Left colon (tissue), 2 donors: ENCODE results near the gene COL13A1. TPM values are rescaled to one million over a fixed set of nuclear protein-coding genes. Genes with fewer than 3 reads are reported as not detected.

Experiments
- ATAC-seq: fragments of 200-7000 bp; cut with Tn5 transposase; one replicate; pipeline ENCODE4 v1.9.1; 2020; ENCODE audit warnings: mild to moderate bottlenecking, moderate library complexity
- DNase-seq, 2 donors: peaks; one replicate each; pipeline ENCODE4 v3.0.0-alpha.2; 2020
- intact Hi-C, 2 donors: fragments of 100-400 bp; cut with DNase I in 1 of 2; cut with micrococcal nuclease in 1 of 2; formaldehyde crosslinking; loops; one replicate each; pipeline versions ENCODE4 v1.11.2 to v1.14.0; 2022; cut with DNase I, micrococcal nuclease
- total RNA-seq, 2 donors: library from RNA; stranded (reverse); fragmentation: NEBNext Ultra II Directional; extraction: Animal tissue kit (Norgen Biotek cat#: 25700); gene quantifications; one replicate each; pipeline ENCODE4 v1.2.1, GENCODE V29; 2021
- donor health status: DM: no; HTN: no; CAD: no.
- donor health status: DM: yes; HTN: yes; CAD: no.

Gene COL13A1
- total RNA-seq, 2 donors from 2014 or later, result 0.70 to 1.4 TPM

- intact Hi-C loops, result no loop called here
- ATAC-seq (no peak), DNase-seq (no peak)
Observed at GRCh38 chr10:69873135-69873639, 71.5 kb downstream of the COL13A1 start.

GRCh38 chr10:69874449-69874848 lies 72.7 kb downstream of the COL13A1 start:
- intact Hi-C loops, result no loop called here
- DNase-seq (no peak), ATAC-seq (no peak)

- no peak for ATAC-seq
- DNase-seq, result no peak
- intact Hi-C loops, result no loop called here
Observed at GRCh38 chr10:69875856-69876255, 74.2 kb downstream of the COL13A1 start.

- ATAC-seq (no peak), DNase-seq (no peak)
- intact Hi-C loops, result no loop called here
Observed at GRCh38 chr10:69876286-69876685, 74.6 kb downstream of the COL13A1 start.

- ATAC-seq (no peak), DNase-seq (no peak)
- intact Hi-C loops, result no loop called here
Observed at GRCh38 chr10:69876931-69877330, 75.2 kb downstream of the COL13A1 start.

- no peak for ATAC-seq
- intact Hi-C loops, result no loop called here
- no peak for DNase-seq
Observed at GRCh38 chr10:69878038-69878437, 76.3 kb downstream of the COL13A1 start.

- ATAC-seq (no peak), DNase-seq (no peak)
- intact Hi-C loops, result no loop called here
Observed at GRCh38 chr10:69878951-69879350, 77.2 kb downstream of the COL13A1 start.

GRCh38 chr10:69879634-69880257 lies 78.0 kb downstream of the COL13A1 start:
- DNase-seq, result no peak

GRCh38 chr10:69880301-69881081 lies 78.8 kb downstream of the COL13A1 start:
- ATAC-seq (no peak), DNase-seq (no peak)
- intact Hi-C loops, result no loop called here

More at GRCh38 chr10:69879634-69880257, 78.0 kb downstream of the COL13A1 start:
- intact Hi-C loops, result no loop called here
- ATAC-seq, result no peak

GRCh38 chr10:69881202-69881601 lies 79.5 kb downstream of the COL13A1 start:
- intact Hi-C loops, result no loop called here
- DNase-seq (no peak), ATAC-seq (no peak)

- DNase-seq, result peak in 1 of 2 donors; percentile 40
- ATAC-seq, result peak; percentile 97
- intact Hi-C loops, result no loop called here
Observed at GRCh38 chr10:69883310-69884023, 81.8 kb downstream of the COL13A1 start.

- intact Hi-C loops, result no loop called here
- no peak for DNase-seq
- ATAC-seq, result peak; percentile 2
Observed at GRCh38 chr10:69884024-69884367, 82.3 kb downstream of the COL13A1 start.

- ATAC-seq, result no peak
- DNase-seq, result no peak
- intact Hi-C loops, result no loop called here
Observed at GRCh38 chr10:69884686-69885085, 83.0 kb downstream of the COL13A1 start.

GRCh38 chr10:69885379-69886013 lies 83.8 kb downstream of the COL13A1 start:
- ATAC-seq (no peak), DNase-seq (no peak)
- intact Hi-C loops, result no loop called here

- DNase-seq (no peak), ATAC-seq (peak; percentile 45)
- intact Hi-C loops, result no loop called here
Observed at GRCh38 chr10:69888882-69889584, 87.3 kb downstream of the COL13A1 start.

- ATAC-seq, result peak; percentile 43
- no peak for DNase-seq
- intact Hi-C loops, result no loop called here
Observed at GRCh38 chr10:69890065-69890847, 88.5 kb downstream of the COL13A1 start.

- ATAC-seq (peak; percentile 71), DNase-seq (peak; percentile 74 to 83)
- intact Hi-C loops, result no loop called here
Observed at GRCh38 chr10:69891057-69891617, 89.4 kb downstream of the COL13A1 start.

GRCh38 chr10:69892406-69892805 lies 90.7 kb downstream of the COL13A1 start:
- intact Hi-C loops, result no loop called here
- no peak for ATAC-seq
- no peak for DNase-seq
